GM21528 (cell line): ENCODE results near the gene KIF13A.
"Not testable (repeated sequence)": the region's sequence is repeated elsewhere in the genome, so short reads cannot be mapped to it uniquely, and the experiment has no call there.

Experiments
- ATAC-seq: cut with Tn5 transposase; IDR thresholded peaks from one replicate; pipeline ENCODE4 v1.9.1; 2021; ENCODE audit warnings: mild to moderate bottlenecking, moderate library complexity; ENCODE audit not compliant: unreplicated experiment, low FRiP score

The KIF13A gene

DNA sequence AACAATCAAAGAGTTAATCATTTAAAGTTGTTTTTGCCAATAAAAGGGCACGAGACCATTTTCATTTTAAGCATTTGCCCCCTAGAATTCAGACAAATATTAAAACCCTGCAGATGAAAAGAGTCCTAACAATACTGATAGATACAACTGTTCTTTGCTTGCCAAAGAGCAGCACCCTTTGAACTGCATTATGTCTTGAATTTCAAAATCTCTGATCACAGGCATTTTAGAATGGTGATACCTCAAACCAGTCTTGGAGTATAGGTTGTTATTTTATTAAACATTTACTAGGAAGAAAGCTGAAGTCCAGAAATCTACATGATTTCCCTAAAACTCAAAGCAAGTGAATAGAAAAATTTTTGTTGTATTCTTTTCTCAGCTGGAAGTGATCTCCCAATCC is 108.7 kb downstream of the KIF13A start:
- no peak for ATAC-seq

DNA sequence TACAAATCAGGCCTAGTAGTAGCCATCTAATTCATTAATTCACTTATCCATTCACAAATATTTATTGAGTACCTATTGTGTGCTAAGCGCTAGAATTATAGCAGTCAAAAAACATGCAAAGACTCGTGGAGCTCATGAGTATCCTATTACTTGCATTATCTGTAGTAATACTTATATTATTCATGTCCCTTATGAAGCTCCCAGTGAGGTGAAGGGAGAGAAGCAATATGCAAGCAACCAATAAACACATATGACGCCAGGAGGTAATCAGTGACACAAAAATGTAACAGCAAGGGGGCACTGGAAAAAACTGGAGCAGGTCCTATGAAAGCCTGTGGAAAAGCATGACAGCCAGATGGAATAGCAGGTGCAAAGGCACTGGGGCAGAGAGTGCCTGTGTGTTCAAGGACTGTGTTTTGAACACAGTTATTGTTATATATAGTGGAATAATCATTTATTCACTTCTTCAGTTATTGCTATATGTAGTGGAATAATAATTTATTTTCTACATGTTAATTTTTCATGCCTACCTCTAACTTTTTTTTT is 109.5 kb downstream of the KIF13A start:
- ATAC-seq: no peak

DNA sequence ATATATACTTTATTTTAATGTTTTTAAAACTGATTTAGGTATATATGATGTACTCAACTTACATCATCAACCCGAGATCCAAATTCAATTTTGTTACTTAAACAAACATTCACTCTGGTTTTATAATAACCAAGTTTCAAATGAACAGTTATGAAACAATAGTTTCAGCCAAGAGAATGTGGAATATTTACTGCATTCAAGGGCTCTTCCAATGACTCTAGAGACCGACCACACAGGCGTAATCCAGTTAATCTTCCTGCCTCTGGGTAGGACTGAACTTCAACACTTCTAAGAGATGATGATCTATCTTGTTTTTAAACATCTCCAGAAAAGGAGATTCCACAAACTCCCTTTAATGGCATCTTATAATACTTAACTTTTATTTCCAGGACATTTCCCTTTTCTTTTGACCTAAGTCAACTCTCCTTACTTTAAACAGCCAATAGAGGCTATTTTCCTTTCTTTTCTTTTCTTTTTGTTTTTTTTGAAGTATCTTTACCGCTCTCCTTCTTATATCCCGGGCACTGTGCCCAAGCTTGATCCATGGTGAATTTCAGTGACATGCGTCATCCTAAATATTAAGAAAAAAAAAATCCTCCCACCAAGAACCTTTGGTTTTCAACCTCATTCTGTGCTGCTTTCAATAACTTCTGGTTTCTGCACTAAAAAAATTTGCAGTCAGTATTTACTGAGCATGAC is 110.1 kb downstream of the KIF13A start:
- ATAC-seq: no peak

DNA sequence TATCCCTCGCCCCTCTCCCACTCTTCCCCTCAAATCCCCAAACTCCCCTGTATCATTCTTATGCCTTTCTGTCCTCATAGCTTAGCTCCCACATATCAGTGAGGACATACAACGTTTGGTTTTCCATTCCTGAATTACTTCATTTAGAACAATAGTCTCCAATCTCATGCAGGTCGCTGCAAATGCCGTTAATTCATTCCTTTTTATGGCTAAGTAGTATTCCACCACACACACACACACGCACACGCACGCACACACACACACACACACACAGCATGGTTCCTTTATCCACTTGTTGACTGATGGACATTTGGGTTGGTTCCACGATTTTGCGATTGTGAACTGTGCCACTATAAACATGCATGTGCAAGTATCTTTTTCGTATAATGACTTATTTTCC is 112.7 kb downstream of the KIF13A start:
- ATAC-seq: no peak

DNA sequence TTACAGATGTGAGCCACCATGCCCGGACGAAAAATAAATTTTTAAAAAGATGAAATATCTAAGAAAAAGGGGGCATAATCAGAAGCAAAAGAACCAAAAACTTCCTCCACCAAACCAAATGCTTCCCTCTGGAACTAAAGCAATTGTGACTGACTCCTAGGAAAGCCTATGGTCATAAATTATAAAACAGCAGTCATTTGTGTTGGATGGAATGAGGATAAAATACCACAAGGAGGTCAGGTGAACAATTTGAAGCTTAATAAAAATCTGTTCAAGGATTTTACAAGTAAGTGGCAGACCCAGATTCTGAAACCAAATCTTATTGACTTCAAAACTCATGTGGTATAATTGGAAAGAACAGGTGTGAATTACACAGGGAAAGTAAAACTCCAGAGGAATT is 114.5 kb downstream of the KIF13A start:
- no peak for ATAC-seq

DNA sequence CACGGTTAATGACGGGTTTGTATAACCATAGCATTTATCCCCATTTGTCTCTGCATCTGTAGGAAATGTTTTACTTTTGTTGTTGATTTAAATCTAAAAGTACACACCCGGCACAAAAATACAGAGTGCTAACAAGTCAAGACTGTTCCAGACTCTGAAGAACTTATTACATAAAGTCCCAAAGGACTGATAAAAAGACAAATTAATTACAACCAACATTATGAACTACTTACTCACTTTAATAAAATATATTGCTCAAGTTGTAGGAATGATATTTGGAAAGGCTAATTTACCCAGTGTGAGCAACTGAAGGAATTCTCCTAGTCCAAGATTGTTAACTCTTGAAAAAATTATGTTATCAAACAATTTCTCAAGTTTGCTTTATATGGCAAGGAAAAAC is 115.6 kb downstream of the KIF13A start:
- no peak for ATAC-seq

DNA sequence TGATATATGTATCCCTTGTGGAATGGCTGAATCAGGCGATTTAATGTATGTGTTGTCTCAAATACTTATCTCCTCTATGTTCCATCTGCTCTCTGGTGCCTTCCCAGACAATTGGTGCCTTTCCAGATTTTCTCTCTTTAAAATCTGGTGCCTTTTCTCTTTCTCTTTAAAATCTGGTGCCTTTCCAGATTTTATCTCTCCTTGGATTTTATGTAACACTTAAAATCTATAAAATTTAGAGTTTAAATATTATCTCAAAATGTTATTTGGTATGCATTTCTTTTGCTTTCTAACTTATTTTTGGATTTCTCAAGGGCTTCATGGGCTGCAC is 116.3 kb downstream of the KIF13A start:
- no peak for ATAC-seq

DNA sequence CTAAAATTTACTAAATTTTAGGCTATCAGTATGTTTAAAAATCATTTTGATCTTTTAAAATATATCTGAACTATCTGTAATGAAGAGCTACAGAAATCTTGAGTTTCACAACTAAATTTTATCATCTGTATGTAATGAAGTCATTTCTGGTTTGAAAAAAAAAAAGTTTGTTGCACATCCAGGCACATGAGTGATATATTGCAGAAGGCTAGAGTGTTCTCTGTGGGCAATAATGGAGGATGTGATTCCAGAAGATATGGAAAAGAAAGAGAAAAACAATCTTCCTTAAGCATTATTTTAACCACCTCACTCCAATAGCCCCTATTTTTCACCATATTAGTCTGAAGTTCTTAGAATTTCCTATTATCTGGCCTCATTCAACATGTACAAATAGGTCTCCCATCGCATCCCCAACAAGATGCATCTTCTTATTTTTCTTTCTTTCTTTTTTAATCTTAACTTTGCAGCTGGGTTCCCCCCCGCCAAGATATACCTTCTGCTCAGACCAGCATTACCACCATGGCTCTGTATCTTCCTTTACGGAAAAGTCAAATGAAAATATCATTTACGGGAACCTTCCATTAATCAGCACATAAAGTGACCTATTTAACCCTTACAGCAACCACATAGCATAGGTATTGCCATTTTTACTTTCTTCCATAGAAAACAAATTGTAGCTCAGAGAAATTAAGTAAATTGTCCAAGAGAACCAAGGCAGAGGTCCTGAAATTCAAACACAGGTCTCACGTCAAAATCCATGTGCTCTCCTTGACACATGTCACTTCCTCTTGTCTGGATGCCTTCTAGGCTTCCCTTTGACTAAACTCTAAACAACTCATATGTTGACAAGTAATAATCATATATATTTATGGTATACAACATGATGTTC is 116.9 kb downstream of the KIF13A start:
- ATAC-seq: no peak

DNA sequence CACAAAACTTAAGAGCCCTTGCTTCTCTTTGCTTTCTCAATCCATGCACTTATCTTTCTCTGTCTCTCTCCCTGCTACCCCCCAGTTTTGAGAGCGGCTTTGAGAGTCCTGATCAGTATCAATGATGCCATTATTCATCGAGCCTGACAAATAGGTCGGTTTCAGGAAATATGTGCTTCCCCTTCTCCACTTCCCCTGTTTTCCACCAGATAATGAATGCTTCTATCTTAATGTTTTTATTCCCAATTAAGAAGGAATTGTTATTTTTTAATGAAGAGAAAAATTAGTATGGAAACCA is 117.7 kb downstream of the KIF13A start:
- ATAC-seq: no peak

DNA sequence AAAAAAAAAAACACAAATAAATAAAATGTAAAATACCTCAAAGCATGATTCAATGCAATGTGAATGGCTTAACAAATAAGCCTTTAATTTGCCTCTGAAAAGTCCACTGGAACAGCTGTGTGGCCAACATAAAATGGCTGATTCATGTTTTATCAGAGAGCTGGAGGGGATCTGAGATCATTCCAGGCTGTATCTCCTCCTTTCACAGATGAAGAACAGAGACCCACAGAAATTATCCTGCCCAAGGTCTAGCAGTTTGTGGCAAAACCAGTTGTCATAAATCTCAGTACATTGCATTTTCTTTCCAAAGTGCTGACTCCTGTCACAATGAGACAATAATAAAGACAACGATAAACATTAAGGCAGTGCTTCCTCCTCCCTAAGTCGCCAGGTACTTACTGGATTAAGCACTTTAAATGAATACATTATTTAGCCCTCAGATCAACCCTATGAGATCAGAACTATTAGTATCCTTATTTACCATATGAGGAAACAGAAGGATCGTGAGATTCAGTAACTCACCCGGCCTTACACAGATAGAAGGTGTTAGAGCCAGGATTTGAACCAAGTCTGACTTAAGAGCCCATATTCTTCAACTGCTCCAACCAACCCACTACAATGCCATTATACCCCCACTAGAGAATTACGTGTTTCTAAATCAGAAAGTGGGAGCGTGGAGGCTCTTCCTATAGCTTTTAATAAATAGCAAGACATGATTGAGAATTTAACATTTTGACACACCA is 118.3 kb downstream of the KIF13A start:
- no peak for ATAC-seq

DNA sequence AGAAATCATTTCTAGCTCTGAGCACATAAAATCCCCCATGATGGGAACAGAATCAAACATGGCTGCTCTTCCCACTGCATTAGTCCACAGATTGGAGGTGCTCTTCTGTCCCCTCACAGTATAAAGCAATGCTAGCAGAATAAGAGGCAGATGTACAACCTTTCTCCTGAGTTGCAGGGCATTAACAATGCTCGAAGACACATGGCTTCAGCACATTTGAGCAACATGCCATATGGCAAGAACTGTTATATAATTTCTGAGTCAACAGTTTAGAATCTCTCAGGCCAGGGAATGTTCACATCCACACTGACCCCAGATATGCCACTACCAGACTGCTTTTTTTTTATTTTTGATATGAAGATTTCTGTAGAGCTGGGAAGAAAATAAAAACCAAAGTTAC is 119.6 kb downstream of the KIF13A start:
- no peak for ATAC-seq

DNA sequence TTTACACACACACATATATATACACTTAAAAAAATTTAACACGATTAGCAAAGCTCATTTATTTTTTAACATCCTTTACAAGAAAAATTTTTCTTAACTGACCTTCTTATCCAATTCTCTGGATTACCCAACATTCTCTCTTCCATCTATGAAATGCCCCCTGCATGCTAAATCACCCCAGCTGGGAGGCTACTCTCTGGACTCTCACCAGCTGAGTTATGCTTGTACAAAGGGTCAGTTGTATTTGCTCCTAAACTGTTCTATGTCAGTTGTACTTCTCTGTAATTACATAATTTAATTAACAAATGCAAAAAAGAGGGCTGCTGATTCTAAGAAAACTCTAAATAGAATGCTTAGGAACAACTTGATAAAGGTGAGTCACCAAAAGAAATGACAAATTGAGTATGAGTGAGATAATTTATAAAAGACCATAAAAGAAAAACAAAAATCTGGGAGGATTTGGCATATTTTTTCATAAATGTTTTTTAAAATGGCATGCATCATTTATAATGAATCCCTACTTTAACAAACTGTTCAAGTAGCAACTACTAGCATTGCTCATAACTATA is 120.5 kb downstream of the KIF13A start:
- ATAC-seq: no peak

DNA sequence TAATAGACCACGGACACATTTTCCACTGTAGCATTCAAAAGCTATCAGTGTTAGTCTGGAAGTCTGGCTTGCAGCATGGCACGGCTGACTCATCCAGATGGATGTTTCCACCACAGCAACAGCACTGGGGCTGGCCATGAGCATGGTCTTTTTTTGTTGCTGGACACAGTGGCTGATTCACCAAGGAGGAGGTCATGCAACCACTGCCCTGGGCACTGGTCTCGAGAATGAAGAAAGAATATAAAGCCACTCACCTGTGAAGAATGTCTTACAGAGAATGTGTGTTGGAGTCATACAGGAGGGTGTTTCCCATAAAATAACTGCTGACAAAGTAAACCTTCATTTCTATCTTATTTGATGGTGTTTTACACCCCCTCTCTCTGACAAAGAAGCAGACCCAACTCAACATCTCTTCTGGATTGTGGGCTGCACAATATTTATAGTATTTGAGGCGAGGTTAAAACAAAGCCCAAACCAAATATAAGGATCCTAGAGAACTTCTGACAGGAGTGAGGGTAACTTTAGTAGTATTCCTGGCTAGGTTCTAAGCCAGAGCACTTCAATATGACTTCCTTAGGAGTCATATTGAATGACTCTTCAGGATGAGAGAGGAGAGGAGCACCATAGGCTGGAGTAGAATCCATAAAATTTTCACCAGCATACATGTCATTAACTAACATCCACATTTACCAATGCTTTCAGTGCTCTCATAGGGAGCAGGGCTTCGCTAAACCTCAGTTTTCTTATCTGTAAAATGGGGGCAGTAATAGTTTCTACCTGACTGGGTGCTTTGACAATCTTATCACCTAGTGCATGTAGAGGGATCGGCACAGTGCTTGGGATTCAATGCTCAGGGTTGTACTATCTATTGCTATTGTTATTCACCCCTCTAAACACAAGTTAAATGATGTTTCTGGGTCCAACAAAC is 121.4 kb downstream of the KIF13A start:
- ATAC-seq: no peak

DNA sequence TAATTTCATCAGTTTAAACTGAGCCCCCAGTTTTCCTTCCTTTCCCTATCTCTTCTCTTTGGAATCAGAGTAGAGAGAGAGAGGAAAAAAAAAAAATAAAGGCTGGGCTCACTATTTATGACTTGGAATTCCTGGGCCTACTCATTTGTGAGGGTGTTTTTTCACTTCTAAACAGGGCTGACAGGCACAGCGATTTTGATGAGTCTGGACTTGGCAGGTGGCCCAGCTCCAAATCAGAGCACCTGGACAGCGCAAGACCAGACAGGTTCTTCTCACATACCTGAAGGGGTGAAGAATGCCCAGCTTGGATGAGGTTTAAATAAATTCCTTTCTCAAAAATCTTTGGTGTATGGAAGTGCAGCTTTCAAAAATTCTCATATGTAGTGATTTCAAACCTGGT is 122.2 kb downstream of the KIF13A start:
- no peak for ATAC-seq

DNA sequence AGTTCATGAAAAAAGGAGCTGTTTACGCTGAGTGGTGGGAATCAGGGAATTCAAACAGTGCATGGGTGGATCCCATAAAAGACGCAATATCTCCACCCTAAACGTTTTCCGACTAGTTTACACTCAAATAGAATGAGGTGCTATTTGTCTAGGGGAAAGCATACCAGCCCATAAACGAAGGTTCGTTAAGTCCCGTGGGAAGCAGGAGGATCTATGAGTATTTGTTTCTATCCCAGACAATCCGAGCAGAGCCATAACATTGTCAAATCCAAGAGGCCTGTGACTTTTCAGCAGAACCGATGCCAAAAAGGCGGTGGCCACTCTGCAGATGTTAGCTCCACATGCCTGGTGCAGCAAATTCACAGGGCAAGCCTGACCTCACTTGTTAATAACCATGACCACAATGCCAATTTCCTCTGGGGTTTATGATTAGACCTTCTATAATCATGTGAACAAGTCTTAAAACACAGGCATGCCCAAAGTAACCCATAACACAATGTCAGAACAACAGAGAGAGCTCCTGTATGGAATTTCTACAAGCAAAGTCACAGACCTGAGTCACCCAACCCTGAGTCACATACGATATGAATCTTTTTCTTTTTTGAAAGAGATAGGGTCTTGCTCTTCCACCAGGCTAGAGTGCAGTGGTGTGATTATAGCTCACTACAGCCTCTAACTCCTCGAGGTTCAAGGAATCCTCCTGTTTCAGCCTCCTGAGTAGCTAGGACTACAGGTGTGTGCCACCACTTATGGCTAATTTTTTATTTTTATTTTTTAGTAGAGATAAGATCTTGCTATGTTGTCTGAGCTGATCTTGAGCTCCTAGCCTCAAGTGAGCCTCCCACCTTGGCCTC is 123.3 kb downstream of the KIF13A start:
- ATAC-seq: no peak

DNA sequence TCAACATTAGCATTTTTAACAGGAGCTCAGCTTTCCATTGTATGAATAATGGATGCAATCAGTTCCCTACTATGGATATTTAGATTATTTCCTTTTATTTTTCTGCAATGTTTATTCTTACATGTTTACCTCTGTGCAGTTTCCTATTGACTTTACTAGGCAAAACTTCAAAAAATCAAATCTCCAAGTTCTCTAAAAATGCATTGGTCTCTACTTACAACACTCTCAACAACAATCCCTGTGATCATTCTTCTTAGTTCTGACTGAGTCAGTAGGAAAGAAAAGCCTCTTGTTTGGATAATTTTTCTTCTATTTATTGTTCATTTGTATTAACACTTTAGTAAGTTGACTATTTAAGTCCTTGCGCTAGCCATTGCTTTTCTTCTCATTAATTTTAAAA is 126.1 kb downstream of the KIF13A start:
- ATAC-seq: no peak

DNA sequence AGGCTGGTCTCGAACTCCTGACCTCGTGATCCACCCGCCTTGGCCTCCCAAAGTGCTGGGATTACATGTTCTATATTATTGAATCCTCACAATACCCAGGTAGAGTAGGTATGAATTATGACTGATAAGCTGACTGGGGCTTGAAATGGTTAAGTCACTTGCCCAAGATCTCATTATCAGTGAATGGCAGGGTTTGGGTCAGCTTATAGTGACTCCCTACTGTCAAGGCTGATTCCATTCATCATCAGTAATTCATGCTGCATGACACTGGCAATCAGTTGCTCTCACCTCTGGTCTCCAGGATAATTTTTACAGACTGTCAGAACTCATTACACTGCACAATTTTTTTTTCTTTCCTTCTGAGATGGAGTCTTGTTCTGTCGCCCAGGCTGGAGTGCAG is 127.6 kb downstream of the KIF13A start:
- no peak for ATAC-seq

DNA sequence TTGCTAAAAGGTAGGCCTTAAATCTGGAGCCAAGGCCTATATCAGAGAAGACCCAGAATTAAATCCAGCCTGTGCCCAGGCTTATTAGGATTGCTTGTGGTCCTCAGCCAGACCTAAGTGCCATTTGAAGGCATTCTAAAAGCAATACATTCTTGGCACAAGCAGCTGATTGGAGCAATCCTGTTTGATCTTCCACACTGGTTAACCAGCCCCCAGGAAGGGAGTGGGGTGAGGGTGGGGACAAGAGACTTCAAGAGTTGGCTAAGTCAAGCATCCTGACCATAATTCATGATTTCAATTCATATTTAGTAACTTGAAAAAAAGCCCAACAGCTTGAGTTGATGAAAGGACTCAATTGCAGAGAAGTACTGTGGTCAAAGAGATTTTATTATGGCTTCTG is 128.9 kb downstream of the KIF13A start:
- no peak for ATAC-seq

DNA sequence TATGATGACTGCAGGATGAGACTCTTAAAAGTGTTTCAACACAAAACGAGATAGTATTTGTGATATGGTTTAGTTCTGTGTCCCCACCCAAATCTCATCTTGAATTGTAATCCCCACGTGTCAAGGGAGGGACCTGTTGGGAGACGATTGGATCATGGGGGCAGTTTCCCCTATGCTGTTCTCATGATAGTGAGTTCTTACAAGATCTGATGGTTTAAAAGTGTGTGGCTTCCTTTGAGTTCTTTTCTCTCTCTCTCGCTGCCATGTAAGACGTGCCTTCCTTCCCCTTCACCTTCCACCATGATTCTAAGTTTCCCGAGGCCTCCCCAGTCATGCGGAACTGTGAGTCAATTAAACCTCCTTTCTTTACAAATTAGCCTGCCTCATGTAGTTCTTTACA is 130.2 kb downstream of the KIF13A start:
- not testable (repeated sequence) for ATAC-seq
